HCT116 (cell line): ENCODE results near the gene CRELD2. TPM values are rescaled to one million over a fixed set of nuclear protein-coding genes. Genes with fewer than 3 reads are reported as not detected.

ENCODE experiments used
- ATAC-seq: fragments of 200-7000 bp; cut with Tn5 transposase; 2 replicates; pipeline ENCODE4 v1.9.1; 2020; ENCODE audit warnings: mild to moderate bottlenecking, moderate library complexity
- BruUV-seq: library from RNA; stranded (reverse); fragments of 400-500 nt; replicated peaks from 2 replicates; lab custom pipeline; 2021; lab: Mats Ljungman, UMichigan
- CTCF ChIA-PET: fragments of 300-600 bp; sonication (Branson Sonifier 250); formaldehyde crosslinking; loops from one replicate; lab custom pipeline; 2021; ENCODE audit warnings: antibody characterized with exemption; lab: Charles Lee
- POLR2A ChIA-PET: fragments of 300-600, 350-600 bp; sonication (Branson Sonifier 250); formaldehyde crosslinking; loops from one replicate; lab custom pipeline; 2021; ENCODE audit warnings: antibody characterized with exemption; lab: Charles Lee
- RAD21 ChIA-PET, 2 experiments: fragments of 300-600 bp; sonication (Branson Sonifier 250); formaldehyde crosslinking; loops; one replicate each; lab custom pipeline; 2023; ENCODE audit warnings: low total read pairs in 2 of 2; ENCODE audit not compliant: uncharacterized antibody in 2 of 2, unreplicated experiment in 2 of 2, low non-redundant PET in 1 of 2; lab: Charles Lee
- DNase-seq: peaks from one replicate; pipeline ENCODE4 v3.0.0-alpha.2; 2010; ENCODE audit warnings: low read depth, low spot score
- H2AFZ ChIP-seq: fragments of 200-600 bp; shearing (Covaris generic), sonication (generic); 2 replicates; pipeline ENCODE4 v1.6.1; 2017; ENCODE audit warnings: low read depth, mixed run types, mixed read lengths, antibody characterized with exemption, low read length; ENCODE audit not compliant: poor library complexity, severe bottlenecking
- H3K27ac ChIP-seq: 2 replicates; pipeline ENCODE4 v1.5.1; 2012; ENCODE audit warnings: low read depth, low read length
- H3K27me3 ChIP-seq: fragments of 200-600 bp; sonication (generic); 2 replicates; pipeline ENCODE4 v1.6.1; 2016; ENCODE audit warnings: mixed run types, low read length, mixed read lengths; ENCODE audit not compliant: insufficient read depth
- H3K36me3 ChIP-seq, 2 experiments: fragments of 200-500 bp in 1 of 2; fragments of 200-600 bp in 1 of 2; sonication (Bioruptor generic) in 1 of 2; sonication (generic) in 1 of 2; 2 replicates each; pipeline versions ENCODE4 v1.5.1 to v1.6.1; 2014 to 2016; ENCODE audit warnings: low read length in 2 of 2, inconsistent platforms in 1 of 2, mixed read lengths in 1 of 2, mixed run types in 1 of 2; ENCODE audit not compliant: insufficient read depth in 2 of 2, control insufficient read depth in 1 of 2
- H3K4me1 ChIP-seq, 2 experiments: fragments of 200-600 bp in 1 of 2; sonication (generic) in 1 of 2; 2 replicates each; pipeline versions ENCODE4 v1.5.1 to v1.6.1; 2012 to 2017; ENCODE audit warnings: low read length in 2 of 2, inconsistent platforms in 1 of 2, mild to moderate bottlenecking in 1 of 2, mixed read lengths in 1 of 2, mixed run types in 1 of 2, moderate library complexity in 1 of 2; ENCODE audit not compliant: insufficient read depth in 2 of 2, control insufficient read depth in 1 of 2
- H3K4me2 ChIP-seq: fragments of 200-600 bp; sonication (generic); 2 replicates; pipeline ENCODE4 v1.6.1; 2017; ENCODE audit warnings: mixed run types, low read length, mixed read lengths
- H3K4me3 ChIP-seq, 2 experiments: fragments of 200-600 bp in 1 of 2; sonication (generic) in 1 of 2; replicated peaks in 1 of 2; 2 replicates each; pipeline ENCODE4 v1.5.1; 2011 to 2016; ENCODE audit warnings: low read length in 2 of 2, control low read depth in 1 of 2, low read depth in 1 of 2, mild to moderate bottlenecking in 1 of 2, mixed read lengths in 1 of 2, mixed run types in 1 of 2
- H3K79me2 ChIP-seq: fragments of 200-600 bp; sonication (generic); 2 replicates; pipeline ENCODE4 v1.6.1; 2017; ENCODE audit warnings: mild to moderate bottlenecking, mixed run types, low read length, moderate library complexity, mixed read lengths; ENCODE audit not compliant: insufficient read depth
- H3K9ac ChIP-seq: fragments of 200-600 bp; sonication (generic); 2 replicates; pipeline ENCODE4 v1.6.1; 2016; ENCODE audit warnings: low read length, mixed read lengths
- H3K9me2 ChIP-seq: fragments of 200-600 bp; sonication (generic), shearing (Covaris generic); 2 replicates; pipeline ENCODE4 v1.6.1; 2017; ENCODE audit warnings: mixed run types, mild to moderate bottlenecking, moderate library complexity; ENCODE audit not compliant: insufficient read depth
- H3K9me3 ChIP-seq, 2 experiments: fragments of 200-500 bp in 1 of 2; fragments of 200-600 bp in 1 of 2; sonication (Bioruptor generic) in 1 of 2; sonication (generic) in 1 of 2; 2 replicates each; pipeline ENCODE4 v1.6.1; 2014 to 2017; ENCODE audit warnings: low read length in 2 of 2, mixed read lengths in 2 of 2, inconsistent platforms in 1 of 2, low read depth in 1 of 2, mild to moderate bottlenecking in 1 of 2, mixed run types in 1 of 2, moderate library complexity in 1 of 2; ENCODE audit not compliant: control insufficient read depth in 1 of 2, insufficient read depth in 1 of 2
- H4K20me1 ChIP-seq: fragments of 200-600 bp; sonication (generic), shearing (Covaris generic); 2 replicates; pipeline ENCODE4 v1.6.1; 2017; ENCODE audit warnings: mixed run types, mild to moderate bottlenecking, moderate library complexity; ENCODE audit not compliant: insufficient read depth
- ATF3 ChIP-seq: IDR thresholded peaks from 2 replicates; pipeline ENCODE4 v1.6.1; 2012
- CBX3 ChIP-seq: IDR thresholded peaks from 2 replicates; pipeline ENCODE4 v1.6.1; 2012; ENCODE audit warnings: low read depth
- CEBPB ChIP-seq: IDR thresholded peaks from 2 replicates; pipeline ENCODE4 v1.6.1; 2012; ENCODE audit warnings: low read depth
- EGR1 ChIP-seq: IDR thresholded peaks from 2 replicates; pipeline ENCODE4 v1.6.1; 2012; ENCODE audit warnings: low read depth
- ELF1 ChIP-seq: IDR thresholded peaks from 2 replicates; pipeline ENCODE4 v1.6.1; 2012; ENCODE audit warnings: low read depth, borderline replicate concordance
- JUND ChIP-seq: IDR thresholded peaks from 2 replicates; pipeline ENCODE4 v1.6.1; 2012
- MAX ChIP-seq: IDR thresholded peaks from 2 replicates; pipeline ENCODE4 v1.6.1; 2012
- POLR2A ChIP-seq: IDR thresholded peaks from 2 replicates; pipeline ENCODE4 v1.7.0; 2011; ENCODE audit warnings: borderline replicate concordance; ENCODE audit not compliant: insufficient read depth, insufficient read length; ENCODE audit errors: extremely low read depth
- POLR2AphosphoS5 ChIP-seq: IDR thresholded peaks from 2 replicates; pipeline ENCODE4 v1.6.1; 2011; ENCODE audit warnings: mild to moderate bottlenecking, low read depth, low read length, moderate library complexity
- RAD21 ChIP-seq: IDR thresholded peaks from 2 replicates; pipeline ENCODE4 v1.6.1; 2012; ENCODE audit warnings: low read depth, mild to moderate bottlenecking
- SP1 ChIP-seq: IDR thresholded peaks from 2 replicates; pipeline ENCODE4 v1.6.1; 2012; ENCODE audit warnings: low read depth
- SRF ChIP-seq: IDR thresholded peaks from 2 replicates; pipeline ENCODE4 v1.6.1; 2012; ENCODE audit warnings: low read depth
- TCF7L2 ChIP-seq: IDR thresholded peaks from 2 replicates; pipeline ENCODE4 v1.7.0; 2011; ENCODE audit warnings: borderline replicate concordance, inconsistent platforms; ENCODE audit not compliant: insufficient read depth, insufficient read length; ENCODE audit errors: extremely low read depth
- ZFX ChIP-seq: fragments of 450-650 bp; IDR thresholded peaks from 2 replicates; pipeline ENCODE4 v1.6.1; 2017
- ZNF274 ChIP-seq: fragments of 200-500 bp; sonication (Bioruptor generic); IDR thresholded peaks from 2 replicates; pipeline ENCODE4 v1.6.1; 2014; ENCODE audit warnings: mild to moderate bottlenecking, low read depth, low read length, inconsistent platforms
- intact Hi-C: fragments of 100-400 bp; cut with micrococcal nuclease; formaldehyde crosslinking; loops from 2 replicates; pipeline ENCODE4 v1.10.0; 2022
- total RNA-seq: library from RNA; stranded (reverse); gene quantifications from one replicate; pipeline ENCODE4 v1.2.1, GENCODE V29; 2021; ENCODE audit not compliant: unreplicated experiment
- TF ChIP-seq, protein P1 (sequence below): IDR thresholded peaks from 2 replicates; pipeline ENCODE4 v1.6.1; 2011; ENCODE audit warnings: mild to moderate bottlenecking, low read length, moderate library complexity; ENCODE audit not compliant: insufficient replicate concordance; ENCODE audit errors: extremely low read depth

Gene CRELD2
- total RNA-seq, 1 experiment from 2014 or later: 45.8 TPM

GRCh38 chr22:49885281-49885680 is 33.2 kb upstream of the CRELD2 start:
- Histone ChIP-seq H3K79me2 (peaks cover 65% of the 10 kb centered on the region), H3K9me2 (no peaks in the 10 kb centered on the region), H3K4me1 (no peaks in the 10 kb centered on the region), H4K20me1 (no peaks in the 10 kb centered on the region), H3K36me3 (peaks cover 18 to 57% of the 10 kb centered on the region in 2 experiments), H2AFZ (no peak overlapping the region), H3K4me2 (no peak overlapping the region), H3K27ac (no peak overlapping the region), H3K9me3 (peaks cover 0 to 12% of the 10 kb centered on the region in 2 experiments; a peak in 3 of 4 replicates), H3K27me3 (no peaks in the 10 kb centered on the region), H3K9ac (no peak overlapping the region), H3K4me3 (no peak overlapping the region)
- ChIA-PET POLR2A (no interaction called here), CTCF (no interaction called here), RAD21 (no interaction called here)
- ATAC-seq: no peak
- intact Hi-C loops: no loop called here
- DNase-seq: no peak
- TF ChIP-seq EGR1 (no peak), TCF7L2 (no peak), CBX3 (no peak), SRF (no peak), CEBPB (no peak), POLR2AphosphoS5 (no peak), JUND (no peak), ZNF274 (no peak), SP1 (no peak), POLR2A (no peak), RAD21 (no peak), ELF1 (no peak), ATF3 (no peak), MAX (no peak), ZFX (no peak)
- TF ChIP-seq, protein P1, sequence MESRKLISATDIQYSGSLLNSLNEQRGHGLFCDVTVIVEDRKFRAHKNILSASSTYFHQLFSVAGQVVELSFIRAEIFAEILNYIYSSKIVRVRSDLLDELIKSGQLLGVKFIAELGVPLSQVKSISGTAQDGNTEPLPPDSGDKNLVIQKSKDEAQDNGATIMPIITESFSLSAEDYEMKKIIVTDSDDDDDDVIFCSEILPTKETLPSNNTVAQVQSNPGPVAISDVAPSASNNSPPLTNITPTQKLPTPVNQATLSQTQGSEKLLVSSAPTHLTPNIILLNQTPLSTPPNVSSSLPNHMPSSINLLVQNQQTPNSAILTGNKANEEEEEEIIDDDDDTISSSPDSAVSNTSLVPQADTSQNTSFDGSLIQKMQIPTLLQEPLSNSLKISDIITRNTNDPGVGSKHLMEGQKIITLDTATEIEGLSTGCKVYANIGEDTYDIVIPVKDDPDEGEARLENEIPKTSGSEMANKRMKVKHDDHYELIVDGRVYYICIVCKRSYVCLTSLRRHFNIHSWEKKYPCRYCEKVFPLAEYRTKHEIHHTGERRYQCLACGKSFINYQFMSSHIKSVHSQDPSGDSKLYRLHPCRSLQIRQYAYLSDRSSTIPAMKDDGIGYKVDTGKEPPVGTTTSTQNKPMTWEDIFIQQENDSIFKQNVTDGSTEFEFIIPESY: no peak
- no TSS peak for BruUV-seq
